HG02938 (cell line): ENCODE data around the gene TAGLN2.
"Not testable (repeated sequence)": the region's sequence is repeated elsewhere in the genome, so short reads cannot be mapped to it uniquely, and the experiment has no call there.

ENCODE experiments used
- ATAC-seq: cut with Tn5 transposase; IDR thresholded peaks from one replicate; pipeline ENCODE4 v1.9.1; 2021; ENCODE audit warnings: mild to moderate bottlenecking, moderate library complexity; ENCODE audit not compliant: unreplicated experiment

The TAGLN2 gene

DNA sequence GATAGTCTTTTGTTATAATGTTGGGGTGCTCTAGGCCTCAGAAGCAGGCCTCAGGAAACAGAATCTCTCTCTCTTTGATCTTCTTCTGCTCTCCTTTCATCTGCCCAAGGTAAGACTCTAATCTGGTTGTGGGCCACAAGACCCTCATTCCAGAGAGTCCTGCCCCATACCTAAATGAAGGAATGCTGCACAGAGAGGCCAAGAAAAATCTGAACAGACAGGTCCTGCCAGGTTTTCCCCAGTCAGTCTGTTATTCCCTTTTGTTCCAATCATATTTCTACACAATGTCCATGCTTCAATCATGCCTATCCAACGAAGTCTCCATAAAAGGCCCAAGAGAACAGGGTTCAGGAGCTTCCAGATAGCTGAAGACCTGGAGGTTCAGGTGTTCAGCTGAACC lies 18.3 kb downstream of the TAGLN2 start:
- ATAC-seq, result no peak

DNA sequence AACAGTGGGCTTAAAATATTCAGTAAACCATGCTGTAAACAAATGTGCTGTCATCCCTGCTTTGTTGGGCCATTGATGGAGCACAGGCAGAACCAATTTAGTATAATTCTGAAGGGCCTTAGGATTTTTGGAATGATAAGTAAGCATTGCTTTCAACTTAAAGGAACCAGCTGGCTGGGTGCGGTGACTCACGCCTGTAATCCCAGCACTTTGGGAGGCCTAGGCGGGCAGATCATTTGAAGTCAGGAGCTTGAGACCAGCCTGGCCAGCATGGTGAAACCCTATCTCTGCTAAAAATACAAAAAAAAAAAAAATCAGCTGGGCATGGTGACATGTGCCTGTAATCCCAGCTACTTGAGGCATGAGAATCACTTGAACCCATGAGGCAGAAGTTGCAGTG lies 21.3 kb downstream of the TAGLN2 start:
- ATAC-seq, result not testable (repeated sequence)

DNA sequence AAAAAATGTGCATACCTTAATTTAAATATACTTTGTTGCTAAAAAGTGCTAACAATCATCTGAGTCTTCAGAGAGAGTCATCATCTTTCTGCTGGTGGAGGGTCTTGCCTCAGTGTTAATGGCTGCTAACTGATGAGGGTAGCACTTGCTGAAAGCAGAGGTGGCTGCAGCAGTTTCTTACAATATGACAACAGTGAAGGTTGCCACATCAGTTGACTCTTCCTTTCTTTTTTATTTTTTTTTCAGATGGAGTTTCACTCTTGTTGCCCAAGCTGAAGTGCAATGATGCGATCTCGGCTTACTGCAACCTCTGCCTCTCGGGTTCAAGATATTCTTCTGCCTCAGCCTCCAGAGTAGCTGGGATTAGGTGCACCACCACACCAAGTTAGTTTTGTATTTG lies 22.8 kb downstream of the TAGLN2 start:
- ATAC-seq, result no peak

DNA sequence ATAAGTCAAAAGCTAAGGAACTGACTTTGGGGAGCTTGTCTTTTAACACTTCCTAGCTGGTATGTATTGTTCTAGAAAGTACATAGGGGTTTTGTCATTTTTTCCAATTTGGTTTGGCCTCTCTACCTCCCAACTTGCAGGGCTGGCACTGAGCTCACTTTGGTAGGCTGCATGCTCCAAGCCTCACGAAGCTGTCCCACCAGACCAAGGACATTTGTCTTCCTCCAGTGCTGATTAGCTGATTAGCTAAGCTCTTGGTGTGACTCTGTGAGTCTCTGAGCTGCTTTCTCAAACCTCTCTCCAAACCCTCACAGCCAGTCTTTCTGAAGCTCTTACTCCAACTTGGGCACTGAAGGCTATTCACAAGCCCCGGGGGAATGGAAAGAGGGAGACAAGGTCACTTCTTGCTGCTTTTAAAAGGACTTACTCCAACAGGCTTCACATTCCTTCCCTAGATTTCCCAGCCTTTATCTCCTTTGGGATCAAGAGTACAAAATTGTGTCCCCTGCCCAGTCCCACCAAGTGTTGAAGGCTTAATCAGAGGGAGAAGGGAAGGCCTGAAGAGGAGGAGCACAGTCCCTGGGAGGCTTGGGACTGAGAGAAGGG lies 24.4 kb downstream of the TAGLN2 start:
- ATAC-seq, result no peak

DNA sequence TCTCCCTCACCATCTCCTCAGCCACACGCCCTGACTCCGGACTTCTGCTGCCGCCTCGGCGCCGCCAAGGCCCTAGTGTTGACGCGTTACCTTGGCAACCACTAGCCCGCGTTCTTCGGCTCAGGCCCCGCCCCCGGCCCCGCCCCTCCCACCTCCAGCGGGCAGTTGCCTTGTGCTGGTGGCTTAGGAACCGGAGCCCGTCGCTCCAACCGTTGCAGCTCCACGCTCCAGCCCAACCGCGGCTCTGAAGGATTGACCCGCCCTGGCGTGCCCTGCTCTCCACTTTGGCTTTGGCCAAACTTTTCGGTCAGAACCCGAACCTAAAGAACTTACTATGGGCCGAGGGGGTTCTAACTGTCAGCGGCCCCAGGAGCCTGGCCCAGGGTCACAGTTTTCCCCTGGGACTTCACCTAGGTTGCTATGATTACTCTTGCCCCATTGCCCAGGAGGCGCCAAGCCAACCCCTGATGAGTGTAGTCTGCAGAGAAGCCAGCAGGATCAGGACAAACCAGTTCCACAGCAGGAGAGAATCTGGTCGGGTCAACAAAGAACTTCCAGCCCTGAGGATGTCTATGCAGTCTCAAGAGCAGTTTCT lies 25.1 kb downstream of the TAGLN2 start, which contains the start of gene CFAP45:
Gene CFAP45 (minus strand): TSS at position 80 of the 595 bp plus-strand sequence. CDS start 67 bp downstream, at position 13.
- ATAC-seq, result no peak

DNA sequence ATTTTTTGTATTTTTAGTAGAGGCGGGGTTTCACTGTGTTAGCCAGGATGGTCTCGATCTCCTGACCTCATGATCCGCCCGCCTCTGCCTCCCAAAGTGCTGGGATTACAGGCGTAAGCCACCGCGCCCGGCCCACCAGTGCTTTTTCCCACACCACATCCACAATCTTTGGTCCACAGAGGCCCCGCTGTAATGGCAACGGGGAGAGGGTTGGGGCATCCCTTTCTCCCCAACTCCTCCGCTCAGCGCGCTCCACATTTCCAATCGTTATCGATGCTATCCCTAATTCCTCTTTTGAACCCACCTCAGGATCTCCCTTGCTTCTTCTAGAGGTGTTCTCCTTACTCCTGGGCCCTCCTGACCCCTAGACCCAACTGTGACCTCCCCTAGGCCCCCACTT lies 25.7 kb downstream of the TAGLN2 start:
- not testable (repeated sequence) for ATAC-seq

DNA sequence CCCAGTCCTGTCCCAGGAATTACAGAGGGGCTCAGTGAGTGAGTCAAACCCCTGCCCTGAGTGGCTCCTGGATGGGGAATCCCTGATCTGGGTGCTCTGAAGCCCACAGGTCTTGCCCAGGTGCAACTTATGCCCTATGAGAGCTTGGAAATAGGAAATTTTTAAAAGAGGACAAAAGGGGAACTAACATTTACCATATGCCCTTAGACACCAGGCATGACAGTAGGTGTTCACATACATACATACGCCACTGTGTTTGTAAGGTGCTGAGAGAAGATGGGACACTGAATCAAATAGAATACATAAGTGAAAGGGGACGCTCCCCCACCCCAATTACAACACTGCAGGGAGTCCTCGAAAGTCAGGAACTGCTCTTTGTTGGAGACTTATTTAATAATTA lies 26.8 kb downstream of the TAGLN2 start:
- ATAC-seq, result no peak

DNA sequence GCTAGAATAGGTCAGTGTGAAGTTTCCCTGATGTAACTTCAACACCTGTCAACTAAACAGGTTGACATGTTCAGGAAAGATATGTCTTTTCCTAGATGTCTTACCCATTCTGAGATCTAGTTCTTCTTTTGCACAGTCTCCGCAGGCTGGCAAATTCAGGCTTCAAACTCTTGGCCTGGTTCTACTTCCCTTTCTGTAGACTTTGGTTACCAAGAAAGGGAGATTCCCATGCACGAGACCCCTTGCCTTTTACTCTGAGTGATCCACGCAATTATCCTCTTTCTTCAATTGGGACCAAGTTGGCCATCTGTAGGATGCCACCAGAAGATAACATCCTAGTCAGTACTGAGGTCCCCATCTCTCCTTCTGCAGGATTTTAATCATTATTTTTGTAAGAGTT lies 27.3 kb downstream of the TAGLN2 start:
- no peak for ATAC-seq

DNA sequence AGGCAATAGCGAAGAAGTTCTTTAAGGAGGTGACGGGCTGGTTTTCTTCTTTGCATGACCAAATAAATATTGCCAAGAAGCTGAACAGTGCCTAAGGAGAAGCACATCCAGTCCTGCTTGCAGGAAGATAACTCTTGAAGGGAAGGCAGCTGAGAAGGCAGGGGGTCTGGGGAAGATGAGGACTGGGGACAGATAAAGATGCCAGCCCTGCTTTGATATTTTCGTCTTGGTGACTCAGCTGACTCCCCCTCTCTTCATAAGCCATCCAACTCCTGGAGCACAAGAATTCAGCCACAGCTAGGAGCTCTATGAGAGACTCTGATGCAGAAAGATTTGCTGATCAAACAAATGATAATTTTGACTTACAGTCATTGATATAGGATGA lies 28.8 kb downstream of the TAGLN2 start:
- no peak for ATAC-seq

DNA sequence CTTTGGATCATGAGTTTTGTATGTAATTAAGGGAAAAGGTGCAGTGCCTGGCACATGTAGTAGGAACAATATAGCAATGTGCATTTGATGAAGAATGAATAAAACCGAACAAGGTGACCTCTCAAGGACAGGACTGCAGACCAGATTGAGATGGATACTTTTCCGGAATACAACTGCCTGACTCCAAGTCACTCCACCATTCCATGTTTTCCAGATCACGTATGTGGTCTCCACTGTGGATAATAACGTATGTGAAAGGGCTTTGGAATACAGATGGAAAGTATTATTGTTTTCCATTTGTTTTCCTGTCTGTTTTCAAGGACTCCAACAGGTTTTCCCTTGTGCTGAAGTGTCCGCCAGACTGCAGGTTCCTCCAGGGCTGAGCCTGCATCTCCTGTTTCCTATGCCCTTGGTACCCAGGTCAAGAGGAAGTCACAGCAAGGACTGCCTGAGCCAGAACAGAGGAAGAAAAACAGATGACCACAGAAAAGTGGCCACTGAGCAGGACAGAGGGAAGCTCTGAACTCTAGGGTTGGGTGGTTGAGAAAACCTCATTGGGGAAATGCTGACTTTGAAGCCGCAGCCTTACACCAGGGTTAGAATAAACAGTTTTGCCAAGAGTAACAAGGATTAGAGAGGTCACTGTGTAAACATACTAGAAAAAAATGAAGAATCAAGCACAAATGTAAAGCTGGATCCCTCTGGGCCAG lies 29.3 kb downstream of the TAGLN2 start:
- ATAC-seq, result no peak

DNA sequence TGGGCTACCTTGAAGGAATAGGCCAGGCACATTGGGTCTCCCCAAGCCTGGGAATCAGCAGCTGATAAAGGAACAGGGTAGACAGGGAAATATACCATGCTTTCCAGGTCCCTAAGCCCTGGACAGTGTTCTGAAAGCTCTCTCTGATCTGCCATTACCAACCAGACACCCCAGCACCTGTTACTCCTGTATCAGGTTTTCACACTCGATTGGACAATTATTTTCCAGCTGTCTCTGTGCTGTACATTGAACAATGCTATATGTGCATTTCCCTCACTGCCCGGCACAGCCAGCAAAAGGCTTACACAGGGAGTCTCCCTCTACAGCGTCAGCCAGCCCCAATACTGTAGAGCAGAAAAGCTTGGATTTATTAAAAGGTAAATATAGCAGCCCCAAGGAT lies 30.0 kb downstream of the TAGLN2 start:
- no peak for ATAC-seq

DNA sequence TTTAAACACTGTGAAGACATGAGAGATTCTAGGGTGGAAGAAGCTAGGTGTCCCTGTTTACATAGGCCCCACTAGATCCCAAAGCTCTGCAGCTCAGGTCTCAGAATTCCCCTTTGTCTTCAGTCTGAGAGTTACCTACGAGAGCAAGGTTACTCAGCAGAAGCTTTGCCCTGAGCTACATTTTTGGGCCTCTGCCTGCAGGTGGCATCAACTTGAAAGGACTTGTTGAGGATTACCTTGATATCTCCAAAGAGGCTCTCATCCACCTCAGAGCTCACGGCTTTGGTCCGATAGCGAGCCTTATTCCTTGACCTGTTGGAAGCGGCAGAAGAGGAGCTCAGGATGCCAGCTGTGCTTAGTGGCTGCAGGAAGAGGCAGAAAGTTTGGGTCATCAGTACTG lies 32.4 kb downstream of the TAGLN2 start:
- ATAC-seq, result no peak

DNA sequence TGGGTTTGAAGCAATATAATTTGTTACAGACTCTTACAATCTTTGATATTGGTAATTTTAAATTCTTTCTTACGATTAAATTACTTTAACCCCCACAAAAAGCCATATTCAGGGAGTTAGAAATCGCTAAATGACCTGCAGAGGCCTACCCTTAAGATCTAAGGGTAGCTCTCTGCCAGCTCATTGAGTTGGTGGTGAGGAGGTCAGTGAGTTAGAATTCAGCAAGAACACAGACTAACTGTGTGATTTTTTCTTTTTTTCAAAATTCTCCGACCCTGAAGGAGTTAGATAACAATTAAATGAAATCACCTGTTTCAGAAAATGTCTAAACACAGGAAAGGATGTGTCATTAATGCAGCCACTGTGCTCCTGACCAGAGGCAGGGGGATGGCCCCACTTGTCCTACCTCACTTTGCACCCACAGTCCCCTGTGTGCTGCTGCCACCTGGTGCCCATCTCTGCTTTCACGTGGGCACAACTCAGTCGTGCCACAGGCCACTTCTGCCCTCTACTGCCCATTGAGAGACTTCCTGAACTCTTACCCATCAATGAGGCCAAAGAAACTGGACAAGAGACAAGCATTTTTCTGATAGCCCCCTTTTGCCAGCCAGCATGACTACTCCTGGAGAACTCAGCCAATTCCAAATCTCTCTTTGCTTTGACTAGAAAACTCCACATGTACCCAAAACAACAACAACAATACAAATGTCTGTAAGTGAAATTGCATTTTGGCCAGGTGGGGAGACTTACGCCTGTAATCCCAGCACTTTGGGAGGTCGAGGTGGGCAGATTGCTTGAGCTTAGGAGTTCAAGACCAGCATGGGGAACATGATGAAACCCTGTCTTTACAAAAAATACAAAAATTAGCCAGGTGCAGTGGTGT lies 33.8 kb downstream of the TAGLN2 start:
- peak; percentile 50 for ATAC-seq

DNA sequence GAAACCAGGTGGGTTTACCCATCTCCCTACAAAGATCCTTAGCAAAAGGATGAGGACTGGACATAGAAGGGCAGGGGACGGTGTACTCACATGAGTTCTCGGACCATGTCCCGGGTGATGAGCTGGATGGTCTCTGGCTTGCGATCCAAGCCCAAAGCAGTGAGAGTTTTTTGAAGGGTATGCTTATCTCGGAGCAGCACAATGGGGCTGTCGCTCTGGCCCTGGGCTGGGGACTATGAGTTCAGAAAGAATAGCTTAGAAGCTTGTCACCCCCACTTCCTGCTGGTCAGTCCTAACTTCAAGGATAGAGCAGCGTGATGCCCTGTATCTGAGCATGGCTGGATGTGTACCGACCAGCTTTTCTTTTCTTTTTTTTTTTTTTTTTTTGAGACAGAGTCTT lies 34.9 kb downstream of the TAGLN2 start:
- ATAC-seq, result no peak

DNA sequence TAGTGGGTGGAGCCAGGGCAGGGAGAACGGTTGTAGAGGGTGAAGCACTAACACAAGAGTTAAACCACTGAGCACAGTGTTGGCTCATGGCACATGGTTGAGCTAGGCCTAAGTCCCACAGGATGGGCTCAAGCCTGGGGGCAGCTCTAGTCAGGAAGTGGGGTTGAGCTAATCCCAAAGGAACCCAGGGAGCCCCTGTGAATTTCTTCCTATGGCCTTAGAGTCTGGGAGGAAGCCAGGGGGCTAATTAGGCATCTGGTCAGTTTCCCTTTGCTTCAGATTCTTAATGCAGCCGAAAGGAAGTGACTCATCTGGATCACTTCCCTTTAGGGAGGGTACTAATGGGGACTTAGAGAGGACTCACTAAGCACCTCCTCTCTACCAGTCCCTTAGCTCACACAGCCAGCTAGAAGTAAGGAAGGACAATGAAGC lies 35.5 kb downstream of the TAGLN2 start:
- peak; percentile 90 for ATAC-seq

DNA sequence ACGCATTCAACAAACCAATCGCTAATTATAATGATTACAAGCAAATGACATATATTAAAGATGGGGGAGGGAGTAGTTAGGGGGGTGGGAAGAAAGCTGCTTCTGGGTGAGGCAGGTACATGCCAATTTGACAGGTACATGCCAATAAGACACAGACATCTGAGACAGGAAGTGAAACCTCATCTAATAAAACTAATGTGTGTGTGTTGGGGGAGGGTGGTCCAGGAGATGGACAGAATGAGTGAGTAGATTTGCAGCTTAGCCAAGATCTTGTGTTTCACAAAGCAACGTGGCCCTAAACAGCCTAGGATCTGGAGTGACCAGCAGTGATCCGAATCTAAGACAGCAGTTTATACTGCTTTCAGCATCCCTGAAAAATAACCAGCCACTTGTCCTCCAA lies 36.1 kb downstream of the TAGLN2 start:
- ATAC-seq, result no peak

DNA sequence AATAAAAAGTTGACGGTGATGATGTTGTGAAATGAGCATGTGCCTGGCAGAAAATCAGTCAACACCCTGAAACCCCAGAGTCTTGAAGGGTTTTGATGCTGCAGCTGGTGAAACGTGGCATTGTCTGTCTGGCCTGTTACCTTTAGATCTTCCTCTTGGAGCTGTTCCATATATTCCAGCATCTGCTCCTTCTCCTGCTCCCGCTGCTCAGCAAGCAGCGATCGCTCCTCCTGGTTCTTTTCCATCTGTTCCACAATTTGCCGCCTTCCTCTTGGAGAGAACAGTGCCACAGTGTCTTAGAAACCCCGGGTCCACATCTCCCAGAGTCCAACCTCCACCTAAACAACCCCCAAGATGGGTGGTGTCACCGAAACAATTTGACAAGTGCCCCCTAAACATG lies 41.0 kb downstream of the TAGLN2 start:
- ATAC-seq, result no peak

DNA sequence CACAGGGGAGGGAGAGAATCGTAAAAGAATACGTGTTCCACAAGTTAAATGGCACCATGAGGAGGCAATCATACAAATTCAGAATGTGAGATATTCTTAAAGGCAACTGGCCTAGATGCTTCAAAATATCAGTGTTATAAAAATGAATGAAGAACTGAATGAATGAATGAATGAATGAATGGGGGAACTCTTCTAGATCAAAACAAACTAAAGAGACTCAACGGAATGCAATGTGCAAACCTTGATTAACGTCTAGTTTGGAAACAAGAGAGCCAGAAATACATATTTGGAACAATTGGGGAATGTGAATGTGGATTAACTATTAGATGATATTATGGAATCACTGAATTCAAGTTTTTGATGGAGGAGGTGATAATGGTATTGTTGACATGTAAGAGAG lies 42.2 kb downstream of the TAGLN2 start:
- no peak for ATAC-seq

DNA sequence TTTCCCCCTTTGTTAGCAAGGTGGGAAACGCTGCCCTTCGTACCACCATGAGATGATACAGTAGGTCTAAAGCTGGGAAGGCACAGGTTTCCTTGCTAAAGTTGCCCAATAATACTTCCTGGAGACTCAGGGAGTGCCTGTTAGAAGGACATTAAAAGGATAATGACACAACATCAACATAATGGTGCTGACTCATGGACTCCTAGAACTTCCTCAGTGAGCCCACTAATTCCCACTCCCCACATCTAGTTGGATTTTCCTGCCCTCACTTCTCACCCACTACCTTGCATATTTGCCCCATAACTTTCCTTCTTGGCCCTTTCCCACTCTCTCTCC lies 42.8 kb downstream of the TAGLN2 start:
- ATAC-seq, result no peak

DNA sequence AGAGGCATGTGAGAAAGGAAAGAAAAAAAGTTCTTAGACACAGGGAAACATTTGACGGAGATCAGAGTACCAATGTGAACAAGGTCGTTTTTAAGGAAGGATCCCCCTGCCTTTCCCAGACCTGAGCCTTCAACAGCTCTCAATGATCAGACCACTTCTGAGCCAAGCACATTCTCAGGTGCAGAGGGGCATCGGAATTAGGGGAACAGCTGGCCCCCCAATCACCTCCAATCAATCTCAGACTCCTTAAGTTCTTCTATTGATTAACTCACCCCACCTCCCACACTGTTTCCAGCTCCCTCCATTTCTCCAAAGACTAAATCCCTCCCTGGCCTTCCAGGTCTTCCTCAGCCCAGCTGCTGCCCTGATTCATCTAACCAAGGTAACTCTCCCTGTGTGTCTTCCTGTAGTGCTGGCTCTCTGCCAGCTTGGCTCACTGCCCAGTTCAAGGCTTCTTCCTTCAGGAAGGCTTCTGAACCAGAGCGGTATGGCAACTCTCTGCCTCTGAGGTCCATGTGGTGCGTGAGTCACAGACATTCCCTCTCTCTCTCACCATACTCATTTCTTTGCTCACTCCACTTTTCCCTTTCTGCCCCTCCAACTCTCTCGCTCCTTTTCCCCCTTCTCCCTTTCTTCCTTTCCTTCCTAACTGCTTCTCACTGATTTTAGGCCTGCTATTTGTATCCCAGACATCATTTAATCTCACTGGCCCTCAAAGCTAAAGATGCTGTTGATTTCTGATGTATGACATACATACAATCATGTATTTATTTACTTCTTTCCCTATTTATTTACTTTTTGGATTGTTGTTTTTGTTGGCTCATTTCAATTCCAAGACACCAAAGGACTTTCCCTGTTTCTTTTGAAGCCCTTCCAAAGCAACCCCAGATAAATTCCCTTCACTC lies 43.4 kb downstream of the TAGLN2 start:
- ATAC-seq, result no peak
